ENCODE data around the gene OOEP.
"Not testable (repeated sequence)": the region's sequence is repeated elsewhere in the genome, so short reads cannot be mapped to it uniquely, and the experiment has no call there.

OOEP gene

GRCh38 chr6:73369563-73369962, at the start of gene OOEP:
TSS of gene OOEP (minus strand) at chr6:73369897. CDS start at chr6:73369792, 105 bp downstream.
- Histone ChIP-seq H3K27me3 (ENCODE audit: low read depth, low read length) (no peaks in the 10 kb centered on the region), H3K9me3 (ENCODE audit: control insufficient read depth in 1 of 2, low read length in 2 of 2) (peaks cover 0 to 10% of the 10 kb centered on the region in 2 donors), H3K4me3 (ENCODE audit: low read depth in 1 of 2, low read length in 2 of 2) (no peak within 1 kb of the TSS), H3K27ac (ENCODE audit: low read length) (no peak within 1 kb of the TSS), H3K4me1 (ENCODE audit: control insufficient read depth in 1 of 2, insufficient read depth in 2 of 2, low read length in 2 of 2) (no peaks in the 10 kb centered on the region), H3K36me3 (ENCODE audit: control insufficient read depth in 1 of 2, insufficient read depth in 2 of 2, low read length in 2 of 2) (no peaks in the 10 kb centered on the region)

- H3K36me3 ChIP-seq (ENCODE audit: control insufficient read depth in 1 of 2, insufficient read depth in 2 of 2, low read length in 2 of 2) = no peaks in the 10 kb centered on the region
- H3K9me3 ChIP-seq (ENCODE audit: control insufficient read depth in 1 of 2, low read length in 2 of 2) = no peaks in the 10 kb centered on the region
- no peaks in the 10 kb centered on the region for H3K27me3 ChIP-seq (ENCODE audit: low read depth, low read length)
- H3K4me1 ChIP-seq (ENCODE audit: control insufficient read depth in 1 of 2, insufficient read depth in 2 of 2, low read length in 2 of 2) = no peaks in the 10 kb centered on the region
- no peak overlapping the region for H3K27ac ChIP-seq (ENCODE audit: low read length)
- H3K4me3 ChIP-seq (ENCODE audit: low read depth in 1 of 2, low read length in 2 of 2) = no peak overlapping the region
These were observed 48.5 kb upstream of the OOEP start for GRCh38 chr6:73418081-73418741.

DNA sequence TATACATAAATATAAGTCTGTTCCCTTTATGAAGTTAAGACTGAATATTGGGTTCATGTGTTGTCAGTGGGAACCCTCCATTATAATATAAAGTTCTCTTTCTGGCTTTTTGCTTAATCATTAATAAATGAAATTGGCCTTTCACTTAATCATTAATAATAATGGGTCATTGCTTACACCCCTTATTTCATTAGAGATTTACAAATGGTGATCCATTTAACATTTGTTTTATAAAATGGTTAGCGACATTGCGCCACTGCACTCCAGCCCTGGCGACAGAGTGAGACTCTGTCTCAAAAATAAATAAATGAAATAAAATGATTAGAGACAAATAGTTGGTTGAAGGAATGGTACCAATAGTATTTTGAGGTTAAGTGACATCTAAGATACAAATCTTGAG, 43.4 kb upstream of the OOEP start:
- no peak overlapping the region for H3K27ac ChIP-seq (ENCODE audit: low read length)

DNA sequence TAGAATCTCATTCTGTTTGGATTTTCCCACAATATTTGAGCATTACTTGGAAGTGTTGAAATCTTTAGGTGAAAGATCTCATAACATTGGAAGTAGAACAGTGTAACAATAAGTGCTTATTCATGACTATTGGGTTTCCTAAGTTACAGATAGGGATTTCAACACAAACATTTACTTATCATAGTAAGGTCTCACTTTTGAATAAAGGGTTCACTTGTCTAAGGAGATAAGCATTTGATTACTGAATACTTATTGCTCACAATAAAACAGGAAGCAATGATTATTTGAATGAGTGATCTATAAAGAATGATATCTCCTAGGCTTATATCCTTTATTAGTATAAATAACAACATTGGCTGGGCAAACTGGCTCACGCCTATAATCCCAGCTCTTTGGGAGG, 39.7 kb upstream of the OOEP start:
- H3K4me1 ChIP-seq (ENCODE audit: control insufficient read depth in 1 of 2, insufficient read depth in 2 of 2, low read length in 2 of 2) = no peaks in the 10 kb centered on the region
- H3K9me3 ChIP-seq (ENCODE audit: control insufficient read depth in 1 of 2, low read length in 2 of 2) = no peaks in the 10 kb centered on the region
- H3K27ac ChIP-seq (ENCODE audit: low read length) = no peak overlapping the region
- no peaks in the 10 kb centered on the region for H3K36me3 ChIP-seq (ENCODE audit: control insufficient read depth in 1 of 2, insufficient read depth in 2 of 2, low read length in 2 of 2)
- no peak overlapping the region for H3K4me3 ChIP-seq (ENCODE audit: low read depth in 1 of 2, low read length in 2 of 2)
- H3K27me3 ChIP-seq (ENCODE audit: low read depth, low read length) = no peaks in the 10 kb centered on the region

More for the DNA sequence above, 43.4 kb upstream of the OOEP start:
- Histone ChIP-seq H3K9me3 (ENCODE audit: control insufficient read depth in 1 of 2, low read length in 2 of 2) (no peaks in the 10 kb centered on the region), H3K27me3 (ENCODE audit: low read depth, low read length) (no peaks in the 10 kb centered on the region), H3K36me3 (ENCODE audit: control insufficient read depth in 1 of 2, insufficient read depth in 2 of 2, low read length in 2 of 2) (no peaks in the 10 kb centered on the region), H3K4me1 (ENCODE audit: control insufficient read depth in 1 of 2, insufficient read depth in 2 of 2, low read length in 2 of 2) (no peaks in the 10 kb centered on the region), H3K4me3 (ENCODE audit: low read depth in 1 of 2, low read length in 2 of 2) (no peak overlapping the region)

DNA sequence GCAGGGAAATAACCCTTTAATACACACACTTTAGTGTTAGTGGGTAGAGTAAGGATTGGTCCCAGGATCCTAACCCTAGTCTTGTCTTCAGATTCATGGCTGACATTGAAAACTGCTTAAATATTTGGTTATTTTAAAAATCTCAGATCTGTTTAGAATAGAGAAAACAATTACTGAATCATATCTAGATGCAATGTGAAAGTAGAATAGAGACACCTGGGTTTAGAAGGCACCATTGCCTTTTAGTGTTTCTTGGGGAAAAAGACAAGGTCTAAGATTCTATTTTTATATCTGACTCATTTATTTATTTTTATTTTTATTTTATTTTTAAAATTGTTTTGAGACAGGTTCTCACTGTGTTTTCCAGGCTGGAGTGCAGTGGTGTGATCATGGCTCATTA, 31.0 kb upstream of the OOEP start:
- H3K36me3 ChIP-seq (ENCODE audit: control insufficient read depth in 1 of 2, insufficient read depth in 2 of 2, low read length in 2 of 2) = no peaks in the 10 kb centered on the region
- H3K4me1 ChIP-seq (ENCODE audit: control insufficient read depth in 1 of 2, insufficient read depth in 2 of 2, low read length in 2 of 2) = no peaks in the 10 kb centered on the region
- no peak overlapping the region for H3K27ac ChIP-seq (ENCODE audit: low read length)
- H3K4me3 ChIP-seq (ENCODE audit: low read depth in 1 of 2, low read length in 2 of 2) = no peak overlapping the region
- H3K9me3 ChIP-seq (ENCODE audit: control insufficient read depth in 1 of 2, low read length in 2 of 2) = no peaks in the 10 kb centered on the region
- H3K27me3 ChIP-seq (ENCODE audit: low read depth, low read length) = no peaks in the 10 kb centered on the region

DNA sequence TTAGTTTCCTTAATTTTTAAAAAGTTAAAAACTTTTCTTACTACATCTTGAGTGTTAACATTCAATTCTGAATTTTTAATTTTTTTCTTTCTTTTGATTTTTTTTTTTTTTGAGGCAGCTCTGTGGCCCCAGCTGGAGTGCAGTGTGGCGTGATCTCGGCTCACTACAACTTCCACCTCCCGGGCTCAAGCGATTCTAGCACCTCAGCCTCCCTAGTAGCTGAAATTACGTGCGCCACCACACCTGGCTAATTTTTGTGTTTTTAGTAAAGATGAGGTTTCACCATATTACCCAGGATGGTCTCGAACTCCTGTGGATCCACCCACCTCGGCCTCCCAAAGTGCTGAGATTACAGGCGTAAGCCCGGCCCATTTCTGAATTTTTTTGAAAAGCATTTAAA, 26.2 kb upstream of the OOEP start:
- no peak overlapping the region for H3K27ac ChIP-seq (ENCODE audit: low read length)
- no peaks in the 10 kb centered on the region for H3K9me3 ChIP-seq (ENCODE audit: control insufficient read depth in 1 of 2, low read length in 2 of 2)
- H3K4me3 ChIP-seq (ENCODE audit: low read depth in 1 of 2, low read length in 2 of 2) = no peak overlapping the region
- H3K27me3 ChIP-seq (ENCODE audit: low read depth, low read length) = no peaks in the 10 kb centered on the region
- H3K4me1 ChIP-seq (ENCODE audit: control insufficient read depth in 1 of 2, insufficient read depth in 2 of 2, low read length in 2 of 2) = no peaks in the 10 kb centered on the region
- no peaks in the 10 kb centered on the region for H3K36me3 ChIP-seq (ENCODE audit: control insufficient read depth in 1 of 2, insufficient read depth in 2 of 2, low read length in 2 of 2)

DNA sequence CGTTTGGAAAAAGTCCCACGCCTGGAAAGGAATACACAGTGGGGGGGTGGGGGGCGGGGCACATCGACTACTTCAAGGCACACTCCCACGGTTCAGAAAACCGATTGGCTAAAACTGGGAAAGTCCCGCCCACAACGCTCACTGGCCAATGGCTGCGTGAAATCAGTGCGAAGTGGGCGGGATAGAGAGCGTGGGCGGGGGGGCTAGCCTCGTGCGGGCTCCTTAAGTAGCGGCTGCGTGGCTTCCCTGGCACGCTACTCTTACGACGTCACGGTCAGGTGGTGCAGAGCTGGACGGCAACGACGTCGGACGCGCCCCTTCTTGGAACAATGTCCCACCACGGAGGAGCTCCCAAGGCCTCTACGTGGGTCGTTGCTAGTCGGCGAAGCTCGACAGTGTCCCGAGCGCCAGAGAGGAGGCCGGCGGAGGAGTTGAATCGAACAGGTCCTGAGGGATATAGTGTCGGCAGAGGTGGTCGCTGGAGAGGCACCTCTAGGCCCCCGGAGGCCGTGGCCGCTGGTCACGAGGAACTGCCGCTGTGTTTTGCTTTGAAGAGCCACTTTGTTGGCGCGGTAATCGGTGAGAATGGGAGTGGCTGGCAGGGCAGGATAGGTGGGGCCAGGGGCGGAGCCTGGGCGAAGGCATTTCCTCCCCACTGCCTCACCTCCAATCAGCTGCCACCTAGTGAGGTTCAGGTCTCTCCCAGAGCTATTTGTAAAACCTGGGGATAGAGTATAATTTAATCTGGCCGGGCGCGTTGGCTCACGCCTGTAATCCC, 25.1 kb upstream of the OOEP start, which contains the start of gene DDX43:
DDX43 (plus strand) TSS at position 252 of the 778 bp plus-strand sequence; CDS start at position 330, 78 bp downstream.
- Histone ChIP-seq H3K9me3 (ENCODE audit: control insufficient read depth in 1 of 2, low read length in 2 of 2) (no peaks in the 10 kb centered on the region), H3K4me1 (ENCODE audit: control insufficient read depth in 1 of 2, insufficient read depth in 2 of 2, low read length in 2 of 2) (no peaks in the 10 kb centered on the region), H3K27ac (ENCODE audit: low read length) (no peak within 1 kb of the TSS), H3K4me3 (ENCODE audit: low read depth in 1 of 2, low read length in 2 of 2) (peak within 1 kb of the TSS in 1 of 2 donors; percentile 38), H3K27me3 (ENCODE audit: low read depth, low read length) (no peaks in the 10 kb centered on the region), H3K36me3 (ENCODE audit: control insufficient read depth in 1 of 2, insufficient read depth in 2 of 2, low read length in 2 of 2) (no peaks in the 10 kb centered on the region)

- no peaks in the 10 kb centered on the region for H3K27me3 ChIP-seq (ENCODE audit: low read depth, low read length)
- H3K4me1 ChIP-seq (ENCODE audit: control insufficient read depth in 1 of 2, insufficient read depth in 2 of 2, low read length in 2 of 2) = no peaks in the 10 kb centered on the region
- H3K9me3 ChIP-seq (ENCODE audit: control insufficient read depth in 1 of 2, low read length in 2 of 2) = no peaks in the 10 kb centered on the region
- H3K36me3 ChIP-seq (ENCODE audit: control insufficient read depth in 1 of 2, insufficient read depth in 2 of 2, low read length in 2 of 2) = no peaks in the 10 kb centered on the region
- H3K27ac ChIP-seq (ENCODE audit: low read length) = no peak overlapping the region
- H3K4me3 ChIP-seq (ENCODE audit: low read depth in 1 of 2, low read length in 2 of 2) = no peak overlapping the region
These were observed 23.6 kb upstream of the OOEP start for GRCh38 chr6:73393278-73393677.

- H3K9me3 ChIP-seq (ENCODE audit: control insufficient read depth in 1 of 2, low read length in 2 of 2); H3K36me3 ChIP-seq (ENCODE audit: control insufficient read depth in 1 of 2, insufficient read depth in 2 of 2, low read length in 2 of 2); H3K27me3 ChIP-seq (ENCODE audit: low read depth, low read length); H3K27ac ChIP-seq (ENCODE audit: low read length); H3K4me3 ChIP-seq (ENCODE audit: low read depth in 1 of 2, low read length in 2 of 2); H3K4me1 ChIP-seq (ENCODE audit: control insufficient read depth in 1 of 2, insufficient read depth in 2 of 2, low read length in 2 of 2): not testable (repeated sequence)
These were observed 22.5 kb upstream of the OOEP start for GRCh38 chr6:73392188-73392587.

- H3K4me1 ChIP-seq (ENCODE audit: control insufficient read depth in 1 of 2, insufficient read depth in 2 of 2, low read length in 2 of 2) = no peaks in the 10 kb centered on the region
- H3K9me3 ChIP-seq (ENCODE audit: control insufficient read depth in 1 of 2, low read length in 2 of 2) = no peaks in the 10 kb centered on the region
- no peaks in the 10 kb centered on the region for H3K27me3 ChIP-seq (ENCODE audit: low read depth, low read length)
- H3K4me3 ChIP-seq (ENCODE audit: low read depth in 1 of 2, low read length in 2 of 2) = no peak overlapping the region
- H3K36me3 ChIP-seq (ENCODE audit: control insufficient read depth in 1 of 2, insufficient read depth in 2 of 2, low read length in 2 of 2) = no peaks in the 10 kb centered on the region
- H3K27ac ChIP-seq (ENCODE audit: low read length) = no peak overlapping the region
These were observed 22.0 kb upstream of the OOEP start for GRCh38 chr6:73391675-73392074.

GRCh38 chr6:73389854-73390253, 20.2 kb upstream of the OOEP start:
- H3K36me3 ChIP-seq (ENCODE audit: control insufficient read depth in 1 of 2, insufficient read depth in 2 of 2, low read length in 2 of 2) = no peaks in the 10 kb centered on the region
- H3K4me1 ChIP-seq (ENCODE audit: control insufficient read depth in 1 of 2, insufficient read depth in 2 of 2, low read length in 2 of 2) = no peaks in the 10 kb centered on the region
- no peaks in the 10 kb centered on the region for H3K27me3 ChIP-seq (ENCODE audit: low read depth, low read length)
- H3K27ac ChIP-seq (ENCODE audit: low read length) = no peak overlapping the region
- H3K4me3 ChIP-seq (ENCODE audit: low read depth in 1 of 2, low read length in 2 of 2) = no peak overlapping the region
- H3K9me3 ChIP-seq (ENCODE audit: control insufficient read depth in 1 of 2, low read length in 2 of 2) = no peaks in the 10 kb centered on the region

Data from muscle layer of duodenum (tissue), 2 donors.